DOHH2 (cell line): ENCODE results near the gene PROK1.
A peak's percentile ranks its signal among the peaks of the same experiment; 100 is the strongest.
"Not testable (repeated sequence)": the region's sequence is repeated elsewhere in the genome, so short reads cannot be mapped to it uniquely, and the experiment has no call there.

Source experiments
- H3F3A ChIP-seq: fragments of 200-600 bp; sonication (generic), shearing (Covaris generic); 2 replicates; pipeline ENCODE4 v1.6.0; 2016; ENCODE audit warnings: antibody characterized with exemption, mild to moderate bottlenecking; ENCODE audit not compliant: control insufficient read depth, insufficient read depth
- H3K27ac ChIP-seq: fragments of 200-600 bp; sonication (generic); 2 replicates; pipeline ENCODE4 v1.5.1; 2014; ENCODE audit warnings: low read depth, mild to moderate bottlenecking, low read length, moderate library complexity
- H3K27me3 ChIP-seq: fragments of 200-600 bp; sonication (generic); 2 replicates; pipeline ENCODE4 v1.6.1; 2014; ENCODE audit warnings: mild to moderate bottlenecking, low read length, mixed read lengths; ENCODE audit not compliant: control insufficient read depth
- H3K36me3 ChIP-seq: fragments of 200-600 bp; sonication (generic); 2 replicates; pipeline ENCODE4 v1.6.1; 2014; ENCODE audit warnings: mild to moderate bottlenecking, low read length, moderate library complexity, mixed read lengths; ENCODE audit not compliant: control insufficient read depth
- H3K4me1 ChIP-seq: fragments of 200-600 bp; sonication (generic); 2 replicates; pipeline ENCODE4 v1.6.1; 2014; ENCODE audit warnings: mild to moderate bottlenecking, low read length, mixed read lengths; ENCODE audit not compliant: control insufficient read depth
- H3K4me2 ChIP-seq: fragments of 200-600 bp; sonication (generic); 2 replicates; pipeline ENCODE4 v1.6.0; 2014; ENCODE audit warnings: mild to moderate bottlenecking, low read length, moderate library complexity
- H3K4me3 ChIP-seq: fragments of 200-600 bp; sonication (generic); 2 replicates; pipeline ENCODE4 v1.5.1; 2014; ENCODE audit warnings: mild to moderate bottlenecking, low read length, mixed read lengths
- H3K79me2 ChIP-seq: fragments of 200-600 bp; sonication (generic); 2 replicates; pipeline ENCODE4 v1.6.1; 2014; ENCODE audit warnings: mild to moderate bottlenecking, low read length, mixed read lengths; ENCODE audit not compliant: control insufficient read depth
- H3K9me2 ChIP-seq: fragments of 200-600 bp; sonication (generic); replicated peaks from 2 replicates; pipeline ENCODE4 v1.6.1; 2014; ENCODE audit warnings: mild to moderate bottlenecking, low read length, mixed read lengths; ENCODE audit not compliant: control insufficient read depth
- H3K9me3 ChIP-seq: fragments of 200-600 bp; sonication (generic); 2 replicates; pipeline ENCODE4 v1.6.1; 2014; ENCODE audit warnings: antibody characterized with exemption, low read length, mixed read lengths; ENCODE audit not compliant: control insufficient read depth, insufficient read depth
- H4K20me1 ChIP-seq: fragments of 200-600 bp; sonication (generic); 2 replicates; pipeline ENCODE4 v1.6.0; 2014; ENCODE audit warnings: low read depth, mild to moderate bottlenecking, antibody characterized with exemption, low read length, moderate library complexity; ENCODE audit not compliant: control insufficient read depth, insufficient read depth
- EZH2phosphoT487 ChIP-seq: fragments of 200-600 bp; sonication (generic); IDR thresholded peaks from 2 replicates; pipeline ENCODE4 v1.6.1; 2017; ENCODE audit warnings: borderline replicate concordance, mild to moderate bottlenecking, antibody characterized with exemption, low read length, moderate library complexity, mixed read lengths
- TF ChIP-seq, protein P1 (sequence below): fragments of 200-600 bp; sonication (generic); IDR thresholded peaks from one replicate; pipeline ENCODE4 v1.5.1; 2014; ENCODE audit warnings: antibody characterized with exemption, mild to moderate bottlenecking, low read depth, low read length; ENCODE audit not compliant: poor library complexity, severe bottlenecking

PROK1 gene, protein sequence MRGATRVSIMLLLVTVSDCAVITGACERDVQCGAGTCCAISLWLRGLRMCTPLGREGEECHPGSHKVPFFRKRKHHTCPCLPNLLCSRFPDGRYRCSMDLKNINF

DNA sequence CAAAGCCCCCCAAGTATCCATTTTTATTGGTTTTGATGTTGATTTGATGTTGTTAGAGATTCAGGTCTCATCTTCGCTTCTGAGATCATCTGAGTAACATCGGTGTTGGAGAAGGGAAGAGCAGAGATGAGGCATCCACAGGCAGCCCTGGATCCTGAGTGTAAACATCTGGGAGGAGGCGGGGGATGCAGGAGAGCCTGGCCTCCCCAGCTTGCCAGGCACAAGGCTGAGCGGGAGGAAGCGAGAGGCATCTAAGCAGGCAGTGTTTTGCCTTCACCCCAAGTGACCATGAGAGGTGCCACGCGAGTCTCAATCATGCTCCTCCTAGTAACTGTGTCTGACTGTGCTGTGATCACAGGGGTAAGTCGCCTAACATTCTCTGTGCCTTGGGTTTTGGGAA is at the start of gene PROK1:
TSS of gene PROK1 (plus strand) at position 221 of the 400 bp plus-strand sequence. CDS start at position 289, 68 bp downstream.
- Histone ChIP-seq H3F3A (no peaks in the 10 kb centered on the region), H3K9me3 (no peaks in the 10 kb centered on the region), H3K36me3 (no peaks in the 10 kb centered on the region), H3K27ac (no peak within 1 kb of the TSS), H3K4me2 (no peak within 1 kb of the TSS), H3K27me3 (peaks cover 47% of the 10 kb centered on the region), H4K20me1 (no peaks in the 10 kb centered on the region), H3K9me2 (no peaks in the 10 kb centered on the region), H3K4me3 (no peak within 1 kb of the TSS), H3K4me1 (no peaks in the 10 kb centered on the region), H3K79me2 (no peaks in the 10 kb centered on the region)
- TF ChIP-seq EZH2phosphoT487 = no peak
- TF ChIP-seq, protein P1, sequence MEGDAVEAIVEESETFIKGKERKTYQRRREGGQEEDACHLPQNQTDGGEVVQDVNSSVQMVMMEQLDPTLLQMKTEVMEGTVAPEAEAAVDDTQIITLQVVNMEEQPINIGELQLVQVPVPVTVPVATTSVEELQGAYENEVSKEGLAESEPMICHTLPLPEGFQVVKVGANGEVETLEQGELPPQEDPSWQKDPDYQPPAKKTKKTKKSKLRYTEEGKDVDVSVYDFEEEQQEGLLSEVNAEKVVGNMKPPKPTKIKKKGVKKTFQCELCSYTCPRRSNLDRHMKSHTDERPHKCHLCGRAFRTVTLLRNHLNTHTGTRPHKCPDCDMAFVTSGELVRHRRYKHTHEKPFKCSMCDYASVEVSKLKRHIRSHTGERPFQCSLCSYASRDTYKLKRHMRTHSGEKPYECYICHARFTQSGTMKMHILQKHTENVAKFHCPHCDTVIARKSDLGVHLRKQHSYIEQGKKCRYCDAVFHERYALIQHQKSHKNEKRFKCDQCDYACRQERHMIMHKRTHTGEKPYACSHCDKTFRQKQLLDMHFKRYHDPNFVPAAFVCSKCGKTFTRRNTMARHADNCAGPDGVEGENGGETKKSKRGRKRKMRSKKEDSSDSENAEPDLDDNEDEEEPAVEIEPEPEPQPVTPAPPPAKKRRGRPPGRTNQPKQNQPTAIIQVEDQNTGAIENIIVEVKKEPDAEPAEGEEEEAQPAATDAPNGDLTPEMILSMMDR = no peak

DNA sequence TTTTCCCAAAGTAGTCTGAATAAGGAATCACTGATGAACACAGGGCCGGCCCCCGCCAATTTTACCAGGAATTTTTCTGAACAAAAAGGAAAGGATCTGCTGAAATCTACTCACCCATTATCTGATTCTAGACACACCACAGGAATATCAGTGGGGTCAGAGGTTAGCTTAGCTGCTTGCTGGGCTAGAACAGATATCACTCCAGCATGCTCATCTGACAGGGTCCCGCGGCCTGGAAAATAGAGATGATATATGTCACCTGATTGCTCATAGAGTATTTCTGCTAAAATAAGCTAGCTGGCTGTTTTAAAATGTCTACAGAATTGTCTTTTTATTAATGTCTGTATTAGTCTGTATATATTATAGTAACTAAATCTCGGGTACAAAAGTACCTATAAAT is 47.1 kb upstream of the PROK1 start:
- Histone ChIP-seq H3K9me2 (no peaks in the 10 kb centered on the region), H3K36me3 (peaks cover 77% of the 10 kb centered on the region), H3K27ac (no peak overlapping the region), H3K4me3 (no peak overlapping the region), H3K27me3 (no peaks in the 10 kb centered on the region), H4K20me1 (no peaks in the 10 kb centered on the region), H3K79me2 (peaks cover 43% of the 10 kb centered on the region), H3K9me3 (no peaks in the 10 kb centered on the region), H3K4me1 (peaks cover 16% of the 10 kb centered on the region), H3F3A (peaks cover 9% of the 10 kb centered on the region; the same call in 1 of the 2 replicates), H3K4me2 (no peak overlapping the region)
- no peak for TF ChIP-seq EZH2phosphoT487
- TF ChIP-seq, protein P1 = no peak

DNA sequence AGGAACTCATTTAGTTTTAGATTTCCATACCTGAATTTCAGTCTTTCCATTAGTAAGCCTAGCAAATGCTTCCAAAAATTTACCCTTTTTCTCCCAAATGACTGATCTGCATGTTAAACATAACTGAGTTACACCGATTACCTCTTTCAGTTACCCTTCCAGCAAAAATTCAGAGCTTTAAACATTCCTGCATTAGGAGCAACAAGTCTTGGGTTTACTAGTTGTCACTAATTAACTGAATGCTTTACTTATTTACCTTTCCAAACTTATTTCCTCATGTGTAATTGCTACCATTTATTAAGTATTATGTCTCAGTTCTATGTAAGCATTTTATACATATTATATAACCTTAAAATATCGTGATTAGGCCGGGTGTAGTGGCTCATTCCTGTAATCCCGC is 46.5 kb upstream of the PROK1 start:
- Histone ChIP-seq H3K79me2 (peaks cover 49% of the 10 kb centered on the region), H3F3A (peaks cover 6% of the 10 kb centered on the region; the same call in 1 of the 2 replicates), H3K9me2 (no peaks in the 10 kb centered on the region), H3K27me3 (no peaks in the 10 kb centered on the region), H3K4me3 (no peak overlapping the region), H3K4me1 (peaks cover 22% of the 10 kb centered on the region), H3K27ac (no peak overlapping the region), H4K20me1 (no peaks in the 10 kb centered on the region), H3K4me2 (no peak overlapping the region), H3K36me3 (peaks cover 72% of the 10 kb centered on the region), H3K9me3 (no peaks in the 10 kb centered on the region)
- TF ChIP-seq, protein P1 = no peak
- no peak for TF ChIP-seq EZH2phosphoT487

DNA sequence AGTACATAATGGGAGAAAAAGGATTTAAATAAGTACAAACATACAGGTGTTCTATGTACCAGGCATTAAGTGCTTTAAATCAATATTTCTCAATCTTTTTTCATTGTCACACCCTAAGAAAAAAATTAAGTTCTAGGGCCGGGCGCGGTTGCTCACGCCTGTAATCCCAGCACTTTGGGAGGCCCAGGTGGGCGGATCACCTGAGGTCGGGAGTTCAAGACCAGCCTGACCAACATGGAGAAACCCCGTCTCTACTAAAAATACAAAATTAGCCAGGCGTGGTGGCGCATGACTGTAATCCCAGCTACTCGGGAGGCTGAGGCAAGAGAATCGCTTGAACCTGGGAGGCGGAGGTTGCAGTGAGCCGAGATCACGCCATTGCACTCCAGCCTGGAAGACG is 44.5 kb upstream of the PROK1 start:
- H4K20me1 ChIP-seq, H3F3A ChIP-seq, H3K9me2 ChIP-seq, H3K9me3 ChIP-seq, H3K27me3 ChIP-seq: not testable (repeated sequence)
- H3K4me2 ChIP-seq = peak overlapping the region; percentile 85
- peaks cover 56% of the 10 kb centered on the region for H3K36me3 ChIP-seq
- peaks cover 22% of the 10 kb centered on the region for H3K4me1 ChIP-seq
- H3K27ac ChIP-seq = peak overlapping the region; percentile 64
- H3K4me3 ChIP-seq = peak overlapping the region; percentile 94
- peaks cover 49% of the 10 kb centered on the region for H3K79me2 ChIP-seq
